Choroid plexus epithelial cell (primary cell): ENCODE data around the gene CDK6.

ENCODE experiments used
- DNase-seq: peaks from one replicate; pipeline ENCODE4 v3.0.0-alpha.2; 2010; ENCODE audit warnings: low read depth
- H3K4me3 ChIP-seq: 2 replicates; pipeline ENCODE4 v1.5.1; 2011; ENCODE audit warnings: low read depth, mild to moderate bottlenecking, control low read depth, low read length, moderate library complexity
- CTCF ChIP-seq: conservative IDR thresholded peaks from 2 replicates; pipeline ENCODE4 v1.5.1; 2011; ENCODE audit warnings: low read depth, mild to moderate bottlenecking, control low read depth, inconsistent platforms, low read length, moderate library complexity

Gene CDK6

GRCh38 chr7:92682903-92683539 lies 153.4 kb downstream of the CDK6 start:
- peak; percentile 78 for DNase-seq
- no peak for TF ChIP-seq CTCF
- H3K4me3 ChIP-seq, result no peak overlapping the region

GRCh38 chr7:92682330-92682729 lies 154.0 kb downstream of the CDK6 start:
- H3K4me3 ChIP-seq, result no peak overlapping the region
- TF ChIP-seq CTCF, result no peak
- DNase-seq, result peak; percentile 21

GRCh38 chr7:92681633-92682032 lies 154.7 kb downstream of the CDK6 start:
- H3K4me3 ChIP-seq, result no peak overlapping the region
- DNase-seq, result no peak
- no peak for TF ChIP-seq CTCF

GRCh38 chr7:92680442-92680841 lies 155.9 kb downstream of the CDK6 start:
- TF ChIP-seq CTCF, result no peak
- DNase-seq, result peak; percentile 88

GRCh38 chr7:92678291-92678920 lies 158.0 kb downstream of the CDK6 start:
- no peak for DNase-seq
- no peak overlapping the region for H3K4me3 ChIP-seq
- no peak for TF ChIP-seq CTCF

More at GRCh38 chr7:92680442-92680841, 155.9 kb downstream of the CDK6 start:
- no peak overlapping the region for H3K4me3 ChIP-seq

GRCh38 chr7:92674379-92674778 lies 162.0 kb downstream of the CDK6 start:
- H3K4me3 ChIP-seq, result no peak overlapping the region
- DNase-seq, result no peak
- no peak for TF ChIP-seq CTCF
